ENCODE results near the gene MAPK14. TPM values are rescaled to one million over a fixed set of nuclear protein-coding genes. Genes with fewer than 3 reads are reported as not detected.

MAPK14 gene
- polyA plus RNA-seq, 12 donors = 33.4 to 43.6 (median 37.5) TPM; not detected in 1

Other genes starting within 250 kb of the MAPK14 start
- gene CLPSL1, start 246.8 kb upstream of the MAPK14 start, polyA plus RNA-seq (ENCODE audit: insufficient read length in 12 of 12) = not detected
- gene CLPS, start 230.5 kb upstream of the MAPK14 start, polyA plus RNA-seq (ENCODE audit: insufficient read length in 12 of 12) = not detected
- gene LHFPL5, start 222.5 kb upstream of the MAPK14 start, polyA plus RNA-seq (ENCODE audit: insufficient read length in 12 of 12) = not detected
- 10 to 100 TPM in 11 of 12 donors, not detected in 1; 13.4 to 36.5 (median 19.7) TPM for gene SRPK1, start 106.7 kb upstream of the MAPK14 start, polyA plus RNA-seq (ENCODE audit: insufficient read length in 12 of 12)
- gene SLC26A8, start 3.2 kb upstream of the MAPK14 start, polyA plus RNA-seq (ENCODE audit: insufficient read length in 12 of 12) = under 1 TPM in 6 of 12 donors, not detected in 6; 0.08 to 0.39 (median 0.14) TPM
- gene MAPK13, start 102.7 kb downstream of the MAPK14 start, polyA plus RNA-seq (ENCODE audit: insufficient read length in 12 of 12) = 10 to 100 TPM in 3 of 12 donors, 1 to 10 TPM in 8, not detected in 1; 4.0 to 31.3 (median 6.7) TPM
- 10 to 100 TPM in 11 of 12 donors, not detected in 1; 21.2 to 63.5 (median 26.1) TPM for gene BRPF3, start 168.9 kb downstream of the MAPK14 start, polyA plus RNA-seq (ENCODE audit: insufficient read length in 12 of 12)
- 1 to 10 TPM in 2 of 12 donors, under 1 TPM in 4, not detected in 6; 0.05 to 2.6 (median 0.28) TPM for gene PNPLA1, start 242.3 kb downstream of the MAPK14 start, polyA plus RNA-seq (ENCODE audit: insufficient read length in 12 of 12)